HG03565 (cell line): ENCODE data around the gene OR2AJ1.

Source experiments
- ATAC-seq: cut with Tn5 transposase; IDR thresholded peaks from one replicate; pipeline ENCODE4 v1.9.1; 2021; ENCODE audit warnings: mild to moderate bottlenecking, moderate library complexity; ENCODE audit not compliant: unreplicated experiment

The OR2AJ1 gene, protein sequence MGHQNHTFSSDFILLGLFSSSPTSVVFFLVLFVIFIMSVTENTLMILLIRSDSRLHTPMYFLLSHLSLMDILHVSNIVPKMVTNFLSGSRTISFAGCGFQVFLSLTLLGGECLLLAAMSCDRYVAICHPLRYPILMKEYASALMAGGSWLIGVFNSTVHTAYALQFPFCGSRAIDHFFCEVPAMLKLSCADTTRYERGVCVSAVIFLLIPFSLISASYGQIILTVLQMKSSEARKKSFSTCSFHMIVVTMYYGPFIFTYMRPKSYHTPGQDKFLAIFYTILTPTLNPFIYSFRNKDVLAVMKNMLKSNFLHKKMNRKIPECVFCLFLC

DNA sequence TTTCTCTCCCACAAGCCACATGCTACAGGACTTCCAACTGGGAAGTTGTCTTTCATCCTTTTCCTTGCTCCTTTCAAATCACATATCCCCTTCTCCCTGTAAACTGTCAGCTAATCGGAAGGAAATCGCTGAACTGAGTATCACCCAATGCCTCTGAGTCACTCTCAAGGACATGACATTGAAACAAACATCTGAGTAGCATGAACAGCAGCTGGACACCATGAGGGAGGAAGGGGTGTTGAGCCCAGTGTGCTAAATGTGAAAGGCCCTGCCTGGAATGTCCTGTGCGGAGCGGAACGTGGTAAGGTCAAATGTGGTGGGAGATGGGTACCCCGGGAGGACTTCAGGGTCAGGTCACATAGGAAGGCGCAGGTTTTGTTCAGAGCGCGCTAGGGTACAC is at the start of gene OR2AJ1:
Gene OR2AJ1 (plus strand): TSS at position 22 of the 400 bp plus-strand sequence. CDS start 8,880 bp downstream, outside the sequence.
- no peak for ATAC-seq

DNA sequence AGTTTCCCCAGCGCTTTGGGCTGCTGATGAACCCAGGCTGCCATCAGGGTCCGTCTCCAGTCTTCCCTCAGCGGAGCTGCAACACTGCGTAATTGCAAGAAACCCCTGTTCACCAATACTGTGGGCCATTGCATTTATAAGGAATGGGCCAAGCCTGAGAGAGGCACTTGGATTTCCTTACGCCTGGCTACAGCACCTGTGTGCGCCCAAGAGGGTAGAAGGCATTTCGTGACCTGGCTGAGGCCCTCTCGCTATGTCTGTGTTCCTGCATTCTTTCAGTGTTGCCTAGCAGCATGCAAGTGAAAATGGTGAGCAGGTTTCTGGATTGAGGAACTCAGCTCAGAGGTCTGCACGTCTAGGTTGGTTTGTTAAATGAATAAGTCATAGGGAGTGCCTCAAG is 41.3 kb upstream of the OR2AJ1 start:
- no peak for ATAC-seq

DNA sequence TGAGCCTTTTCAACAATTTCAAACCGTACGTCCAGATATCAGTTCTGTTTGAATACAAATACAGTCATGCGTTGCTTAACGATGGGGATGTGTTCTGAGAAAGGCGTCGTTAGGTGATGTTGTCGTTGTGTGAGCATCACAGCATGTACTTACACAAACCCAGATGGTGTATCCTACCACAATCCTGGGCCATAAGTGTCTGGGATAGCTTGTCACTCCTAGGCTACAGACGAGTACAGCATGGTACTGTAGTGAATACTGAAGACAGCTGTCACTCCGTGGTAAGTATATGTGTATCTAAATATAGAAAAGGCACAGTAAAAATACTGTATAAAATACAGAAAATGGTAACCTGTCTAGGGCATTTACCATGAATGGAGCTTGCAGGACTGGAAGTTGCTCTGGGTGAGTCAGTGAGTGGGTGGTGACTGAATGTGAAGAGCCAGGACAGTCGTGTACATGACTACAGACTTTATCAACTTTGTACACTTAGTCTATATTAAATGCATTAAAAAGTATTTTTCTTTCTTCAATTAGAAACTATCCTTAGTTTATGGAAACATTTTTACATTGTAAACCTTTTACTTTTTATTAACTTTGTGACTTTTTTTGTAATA is 39.8 kb upstream of the OR2AJ1 start:
- ATAC-seq, result no peak

DNA sequence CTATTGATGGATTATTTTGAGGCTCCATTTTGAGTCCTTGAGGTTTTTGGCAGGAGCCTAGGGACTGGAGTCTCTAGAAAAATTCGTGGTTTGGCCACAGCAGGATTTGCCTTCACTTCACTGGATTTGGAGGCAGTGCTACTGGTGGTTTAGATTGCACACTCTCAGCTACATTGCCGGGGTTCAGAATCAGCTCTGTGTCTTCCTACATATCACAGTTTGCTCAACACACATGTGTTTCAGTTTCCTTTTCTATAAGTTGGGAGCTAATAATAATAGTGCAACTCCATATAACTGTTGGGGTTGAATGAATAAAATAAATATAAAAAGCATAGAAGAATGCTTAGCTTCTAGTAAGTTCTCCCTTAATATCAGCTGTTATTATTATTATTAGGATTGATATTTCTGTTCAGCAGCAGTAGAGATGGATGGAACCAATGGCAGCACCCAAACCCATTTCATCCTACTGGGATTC is 29.5 kb upstream of the OR2AJ1 start, which contains the start of gene OR2W3:
Gene OR2W3 (plus strand): TSS at position 425 of the 475 bp plus-strand sequence. CDS start 0 bp downstream, at position 425.
- no peak for ATAC-seq

DNA sequence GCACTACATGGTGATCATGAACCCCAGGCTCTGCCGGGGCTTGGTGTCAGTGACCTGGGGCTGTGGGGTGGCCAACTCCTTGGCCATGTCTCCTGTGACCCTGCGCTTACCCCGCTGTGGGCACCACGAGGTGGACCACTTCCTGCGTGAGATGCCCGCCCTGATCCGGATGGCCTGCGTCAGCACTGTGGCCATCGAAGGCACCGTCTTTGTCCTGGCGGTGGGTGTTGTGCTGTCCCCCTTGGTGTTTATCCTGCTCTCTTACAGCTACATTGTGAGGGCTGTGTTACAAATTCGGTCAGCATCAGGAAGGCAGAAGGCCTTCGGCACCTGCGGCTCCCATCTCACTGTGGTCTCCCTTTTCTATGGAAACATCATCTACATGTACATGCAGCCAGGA is 28.7 kb upstream of the OR2AJ1 start:
- no peak for ATAC-seq

DNA sequence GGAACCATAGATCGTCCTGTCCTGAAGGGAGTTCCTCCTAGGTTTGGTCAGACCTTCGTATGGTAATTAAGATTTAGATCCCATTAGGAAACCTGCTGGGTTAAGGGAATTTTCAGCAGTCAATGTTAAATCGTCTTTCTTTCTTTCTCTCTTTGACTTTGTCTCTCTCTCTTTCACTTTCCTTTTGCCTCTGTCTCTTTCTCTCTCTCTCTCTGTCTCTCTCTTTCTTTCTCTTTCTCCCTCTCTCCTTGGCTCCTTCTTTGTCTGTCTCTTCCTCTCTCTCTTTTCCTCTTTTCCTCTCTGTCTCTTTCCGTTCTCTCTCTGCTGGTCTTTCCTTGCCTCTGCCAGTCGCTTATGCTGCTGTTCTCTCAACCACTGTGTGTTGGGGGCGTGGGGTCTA is 20.6 kb upstream of the OR2AJ1 start:
- no peak for ATAC-seq

DNA sequence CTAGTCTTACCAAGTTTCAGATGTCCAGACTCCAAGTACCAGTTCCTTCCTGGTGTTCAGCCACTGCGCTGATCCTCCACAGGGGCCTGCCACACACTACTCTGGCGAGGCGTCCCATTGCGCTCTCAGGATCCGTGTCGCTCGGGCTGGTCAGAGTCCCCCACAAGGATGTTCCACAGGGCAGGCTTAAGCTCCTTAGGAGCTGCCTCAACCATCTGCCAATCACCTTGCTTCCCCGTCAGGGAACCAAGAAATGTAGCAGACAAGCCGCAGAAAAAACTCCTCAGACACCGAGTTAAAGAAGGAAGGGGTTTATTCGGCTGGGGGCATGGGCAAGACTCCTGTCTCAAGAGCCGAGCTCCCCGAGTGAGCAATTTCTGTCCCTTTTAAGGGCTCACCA is 19.5 kb upstream of the OR2AJ1 start:
- no peak for ATAC-seq

DNA sequence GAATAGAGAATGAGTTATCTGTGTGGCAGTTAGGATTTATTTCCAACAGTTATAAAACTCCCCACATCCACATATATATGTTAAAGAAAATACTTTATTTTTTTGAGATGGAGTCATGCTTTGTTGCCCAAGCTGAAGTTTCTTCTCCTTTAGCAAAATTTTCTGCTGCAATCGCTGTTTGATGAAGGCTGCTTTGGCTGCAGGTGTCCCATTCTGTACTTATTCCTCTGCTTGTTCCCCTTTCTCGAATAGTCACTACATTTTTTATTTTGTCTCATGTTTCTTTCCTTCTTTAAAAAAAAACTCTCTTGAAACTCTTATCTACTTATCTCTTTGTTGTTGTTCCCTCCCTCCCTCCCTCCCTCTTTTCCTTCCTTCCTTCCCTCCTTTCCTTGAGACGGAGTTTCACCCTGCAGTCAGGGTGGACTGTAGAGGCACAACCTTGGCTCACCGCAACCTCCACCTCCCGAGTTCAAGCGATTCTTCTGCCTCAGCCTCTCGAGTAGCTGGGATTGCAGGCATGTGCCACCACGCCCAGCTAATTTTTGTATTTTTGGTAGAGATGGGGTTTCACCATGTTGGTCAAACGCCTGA is 18.7 kb upstream of the OR2AJ1 start:
- ATAC-seq, result no peak

DNA sequence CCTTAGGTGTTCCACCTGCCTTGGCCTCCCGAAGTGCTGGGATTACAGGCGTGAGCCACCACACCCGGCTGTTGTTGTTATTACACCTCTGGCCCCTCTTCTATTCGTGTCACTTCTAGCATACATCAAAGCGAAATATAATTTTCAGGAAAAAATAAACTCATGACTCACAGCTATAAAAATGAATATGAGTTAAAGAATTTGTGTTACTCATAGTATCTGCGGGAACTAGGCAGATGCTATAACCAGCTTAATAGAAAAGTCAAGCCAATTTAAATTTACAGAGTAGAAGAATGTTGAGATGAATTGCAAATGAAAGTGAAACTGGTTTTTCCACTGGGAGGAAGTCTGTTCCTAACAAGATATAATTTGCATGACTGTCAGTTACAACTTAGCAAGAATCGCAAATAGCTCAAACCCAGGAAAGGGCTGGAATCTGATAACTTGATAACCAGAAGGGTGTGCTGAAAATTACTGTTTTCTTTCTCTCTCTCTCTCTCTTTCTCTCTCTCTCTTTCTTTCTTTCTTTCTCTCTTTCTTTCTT is 18.1 kb upstream of the OR2AJ1 start:
- ATAC-seq, result no peak

DNA sequence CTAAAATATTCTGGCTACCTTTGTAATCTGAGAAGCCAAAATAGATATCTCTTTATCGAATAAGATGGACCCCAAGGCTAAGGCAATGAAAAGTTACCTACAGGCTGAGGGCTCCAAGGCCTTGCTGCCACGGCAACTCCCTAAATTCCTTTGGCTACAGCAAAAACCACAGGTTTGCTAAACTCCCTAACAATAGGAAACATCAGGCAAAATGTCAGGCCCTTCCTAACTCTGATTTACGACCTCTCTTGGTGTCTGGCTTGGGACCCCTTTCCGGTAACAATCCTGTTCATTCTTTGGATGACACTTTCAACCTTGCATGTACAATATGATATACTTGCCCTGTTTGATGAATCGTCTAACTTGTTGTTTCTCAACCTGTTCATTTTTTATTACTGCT is 15.9 kb upstream of the OR2AJ1 start:
- ATAC-seq, result no peak

DNA sequence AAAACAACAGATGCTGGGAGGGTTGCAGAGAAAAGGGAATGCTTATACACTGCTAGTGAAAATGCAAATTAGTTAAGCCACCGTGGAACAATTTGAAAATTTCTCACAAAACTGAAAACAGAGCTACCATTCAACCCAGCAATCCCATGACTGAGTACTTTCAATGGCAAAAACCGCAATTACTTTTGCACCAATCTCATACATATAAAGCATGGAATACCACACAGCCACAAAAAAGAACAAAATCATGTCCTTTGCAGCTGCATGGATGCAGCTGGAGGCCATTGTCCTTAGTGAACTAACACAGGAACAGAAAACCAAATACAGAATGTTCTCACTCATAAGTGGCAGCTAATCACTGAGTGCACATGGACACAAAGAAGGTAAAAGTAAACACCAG is 10.9 kb upstream of the OR2AJ1 start:
- no peak for ATAC-seq

DNA sequence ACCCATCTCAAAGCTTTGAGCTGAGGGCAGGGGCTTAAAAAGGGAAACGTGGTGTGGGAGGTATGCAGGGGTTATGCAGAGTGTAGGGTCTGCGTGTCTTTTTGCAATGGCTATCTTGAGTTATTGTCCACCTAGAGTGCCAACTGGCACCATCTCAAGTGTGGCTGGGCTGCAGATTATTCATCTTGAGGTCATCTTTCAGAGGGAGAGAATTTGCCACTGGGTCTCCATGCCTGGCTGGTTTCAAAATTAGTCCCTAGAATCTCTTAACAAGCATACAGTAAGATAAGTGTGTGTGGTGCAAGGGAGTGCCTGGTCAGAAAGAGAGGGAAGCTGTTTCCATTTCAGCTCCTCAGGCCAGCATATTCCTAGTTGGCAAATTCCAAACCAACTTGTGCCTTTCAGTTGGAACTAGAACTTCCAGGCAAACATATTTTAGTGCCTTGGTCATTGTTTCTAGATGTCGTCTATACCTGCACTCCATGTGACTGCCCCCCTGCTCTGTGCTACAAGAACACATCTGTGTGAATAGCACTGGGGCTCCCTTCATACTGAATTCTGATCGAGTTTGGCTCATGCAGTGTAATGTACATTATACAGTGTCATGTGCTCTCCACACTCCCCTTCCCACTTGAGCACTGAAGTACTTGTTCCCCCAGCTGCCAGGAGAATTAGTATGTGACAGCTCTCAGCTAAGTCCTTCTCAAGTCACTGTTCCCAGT is 9.6 kb upstream of the OR2AJ1 start:
- no peak for ATAC-seq

DNA sequence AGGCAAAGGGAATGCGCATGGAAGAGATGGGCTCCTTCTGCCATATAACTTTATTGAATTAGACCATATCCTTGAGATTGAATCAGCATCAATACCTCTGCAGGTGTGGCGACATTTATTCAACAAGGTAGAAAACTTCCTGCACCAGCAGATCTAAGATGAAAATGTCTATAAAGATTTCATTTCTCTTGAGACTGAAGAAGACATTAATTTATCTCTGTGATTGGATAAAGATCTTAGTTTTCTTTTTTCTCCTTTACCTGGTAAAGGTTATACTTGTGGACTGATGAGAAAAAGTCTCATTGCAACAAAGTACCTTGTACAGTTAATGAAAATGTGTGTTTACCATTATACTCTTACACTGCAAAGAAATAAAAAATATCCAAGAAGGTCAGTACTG is 4.7 kb upstream of the OR2AJ1 start, which contains the start of gene OR2T8:
Gene OR2T8 (plus strand): TSS at position 301 of the 400 bp plus-strand sequence. CDS start 766 bp downstream, outside the sequence.
- ATAC-seq, result no peak

DNA sequence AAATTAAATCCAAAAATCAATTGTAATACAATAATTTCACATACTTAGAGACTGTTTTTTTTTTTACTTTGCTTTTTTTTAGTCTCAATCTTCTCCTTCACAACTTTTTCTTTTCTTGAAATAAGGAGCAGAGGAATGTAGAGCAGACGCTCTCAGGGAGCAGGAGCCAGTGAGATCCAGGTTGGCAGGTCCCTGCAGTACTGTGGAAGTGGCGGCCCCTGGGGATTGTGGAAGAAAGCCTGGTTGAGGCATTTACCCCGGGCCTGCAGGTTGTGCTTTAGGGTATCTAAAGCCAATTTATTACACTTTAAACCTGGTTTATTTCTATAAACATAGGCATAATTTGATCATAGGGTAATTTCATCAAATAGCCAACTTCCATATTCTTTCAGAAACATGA is 748 bp upstream of the OR2AJ1 start:
- no peak for ATAC-seq

DNA sequence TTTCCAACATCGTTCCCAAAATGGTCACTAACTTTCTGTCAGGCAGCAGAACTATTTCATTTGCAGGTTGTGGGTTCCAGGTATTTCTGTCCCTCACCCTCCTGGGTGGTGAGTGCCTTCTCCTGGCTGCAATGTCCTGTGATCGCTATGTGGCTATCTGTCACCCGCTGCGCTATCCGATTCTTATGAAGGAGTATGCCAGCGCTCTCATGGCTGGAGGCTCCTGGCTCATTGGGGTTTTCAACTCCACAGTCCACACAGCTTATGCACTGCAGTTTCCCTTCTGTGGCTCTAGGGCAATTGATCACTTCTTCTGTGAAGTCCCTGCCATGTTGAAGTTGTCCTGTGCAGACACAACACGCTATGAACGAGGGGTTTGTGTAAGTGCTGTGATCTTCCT is 9.3 kb downstream of the OR2AJ1 start:
- no peak for ATAC-seq

DNA sequence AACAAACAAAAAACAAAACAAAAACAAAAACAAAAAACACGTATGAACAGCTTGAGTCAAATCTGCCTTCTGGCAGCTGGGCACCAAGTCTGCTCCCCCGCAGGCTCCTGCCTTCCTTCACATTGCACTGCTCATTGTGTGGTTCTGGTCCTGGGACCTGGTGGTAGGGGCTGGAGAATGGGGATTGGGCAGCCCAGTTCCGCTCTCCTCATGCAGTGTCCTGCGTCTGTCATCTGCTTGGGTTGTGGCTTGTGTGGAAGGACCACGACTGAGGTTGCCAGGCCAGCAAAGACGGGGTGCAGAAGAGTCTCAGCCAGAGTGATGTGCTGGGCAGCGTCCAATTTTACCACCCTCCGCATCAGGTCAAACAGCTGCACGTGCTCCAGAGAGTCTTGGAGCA is 11.1 kb downstream of the OR2AJ1 start:
- ATAC-seq, result no peak

DNA sequence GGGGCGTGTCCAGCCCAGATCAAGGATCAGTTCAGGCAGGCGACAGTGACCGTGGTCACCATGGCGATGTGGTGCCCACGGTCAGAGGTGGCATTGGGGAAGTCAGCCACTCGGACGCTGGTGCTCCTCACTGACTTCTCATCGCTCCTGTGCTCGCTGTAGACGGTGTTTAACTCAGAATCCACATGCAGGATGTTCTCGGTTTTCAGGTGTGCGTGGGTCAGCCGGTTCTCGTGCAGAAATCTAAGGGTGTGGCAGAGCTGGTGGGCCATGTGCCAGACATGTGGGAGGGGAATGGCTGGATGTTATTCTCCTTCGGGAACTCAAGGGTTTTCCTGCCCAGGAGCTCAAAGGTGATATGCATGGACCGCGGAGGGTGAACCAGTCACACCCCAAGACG is 11.7 kb downstream of the OR2AJ1 start:
- no peak for ATAC-seq

DNA sequence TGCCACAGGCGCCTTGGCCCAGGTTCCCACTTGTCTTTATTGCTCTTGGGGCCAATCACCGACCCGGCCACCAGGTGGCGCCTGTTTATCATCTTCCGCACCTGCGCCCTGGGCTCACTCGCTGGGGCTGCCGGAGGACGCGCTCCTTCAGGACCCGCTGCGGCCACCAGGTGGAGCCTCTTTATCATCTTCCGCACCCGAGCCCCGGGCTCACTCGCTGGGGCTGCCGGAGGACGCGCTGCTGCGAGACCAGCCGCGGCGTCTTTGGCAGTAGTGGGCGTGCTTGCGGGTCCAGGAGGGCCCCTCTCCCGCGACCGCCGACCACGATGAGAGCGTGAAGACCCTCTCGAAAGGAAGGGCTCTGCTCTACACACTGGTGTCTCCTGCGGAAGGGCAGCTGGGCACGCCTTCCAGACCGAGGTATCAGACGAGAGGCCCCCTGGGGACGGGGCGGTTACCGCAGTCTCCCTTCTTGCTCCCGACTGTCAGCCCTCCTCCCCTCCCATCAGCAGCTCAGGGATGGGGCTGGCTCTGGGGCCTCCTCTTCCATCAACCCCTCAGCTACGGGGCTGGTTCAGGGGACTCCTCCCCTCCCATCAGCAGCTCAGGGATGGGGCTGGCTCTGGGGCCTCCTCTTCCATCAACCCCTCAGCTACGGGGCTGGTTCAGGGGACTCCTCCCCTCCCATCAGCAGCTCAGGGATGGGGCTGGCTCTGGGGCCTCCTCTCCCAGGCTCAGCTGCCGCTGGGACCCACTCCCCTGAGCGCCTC is 12.5 kb downstream of the OR2AJ1 start:
- ATAC-seq, result peak; percentile 99

DNA sequence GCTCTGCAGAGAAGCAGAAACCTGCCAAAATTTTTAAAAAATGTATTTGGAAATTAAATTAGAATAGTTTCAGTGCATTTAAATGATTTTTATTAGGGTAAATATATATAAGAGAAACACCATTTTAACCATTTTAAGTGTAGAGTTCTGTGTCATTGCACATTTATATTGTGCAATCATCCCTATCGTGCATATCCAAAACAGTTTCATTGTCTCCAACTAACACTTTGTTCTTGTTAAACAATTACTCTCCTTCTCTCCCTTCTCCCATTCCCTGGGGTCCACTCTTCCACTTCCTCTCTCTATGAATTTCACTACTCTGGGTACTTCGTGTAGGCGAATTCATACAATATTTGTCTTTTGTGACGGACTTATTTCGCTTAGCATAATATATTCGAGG is 17.9 kb downstream of the OR2AJ1 start:
- ATAC-seq, result no peak

DNA sequence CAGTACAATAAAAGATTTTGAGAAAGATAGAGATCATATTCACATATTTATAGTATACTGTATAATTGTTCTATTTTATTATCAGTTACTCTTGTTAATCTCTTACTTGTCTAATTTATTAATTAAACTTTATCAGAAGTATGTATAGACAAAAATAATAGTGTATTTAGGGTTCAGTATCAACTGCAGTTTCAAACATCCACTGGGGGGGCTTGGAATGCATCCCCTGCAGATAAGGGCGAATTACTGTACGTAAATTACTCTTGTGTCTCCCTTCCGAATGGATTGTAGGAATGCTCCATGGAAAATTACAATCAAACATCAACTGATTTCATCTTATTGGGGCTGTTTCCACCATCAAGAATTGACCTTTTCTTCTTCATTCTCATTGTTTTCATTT is 23.9 kb downstream of the OR2AJ1 start, which contains the start of gene OR2L8:
Gene OR2L8 (plus strand): TSS at position 301 of the 400 bp plus-strand sequence. CDS start 0 bp downstream, at position 301.
- ATAC-seq, result no peak
